ENCODE measurements around the gene VANGL2. TPM values are rescaled to one million over a fixed set of nuclear protein-coding genes. Genes with fewer than 3 reads are reported as not detected.

VANGL2 gene
- total and polyA plus RNA-seq, 4 donors, result 1.3 to 13.9 (median 2.2) TPM

DNA sequence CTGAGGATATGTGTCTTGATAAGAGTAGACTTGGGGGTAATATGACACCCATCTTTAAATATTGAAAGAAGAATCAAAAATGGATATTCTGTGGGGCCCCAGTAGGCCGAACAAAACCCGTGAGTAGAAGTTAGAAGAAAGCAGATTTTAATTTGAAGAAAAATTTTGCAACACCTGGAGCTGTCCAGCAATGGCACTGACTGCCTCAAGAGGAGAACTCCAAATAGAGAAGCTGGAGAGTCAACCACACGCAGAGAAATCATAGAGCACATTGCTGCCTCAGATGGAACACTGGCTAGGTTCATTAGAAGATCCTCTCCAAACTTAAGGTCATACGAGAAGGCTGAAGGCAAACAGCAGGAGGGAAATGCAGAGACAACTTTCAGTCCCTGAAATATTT, 26.7 kb upstream of the VANGL2 start:
- WGBS, 2 donors, result 67 to 78% methylated on average over 4 of the region's 4 CpGs
- Histone ChIP-seq H3K36me3 (ENCODE audit: control insufficient read depth in 4 of 4, insufficient read depth in 4 of 4, low read length in 4 of 4) (no peaks in the 10 kb centered on the region), H3K4me3 (no peak overlapping the region), H3K27me3 (ENCODE audit: control insufficient read depth in 3 of 3, insufficient read depth in 3 of 3, low read length in 2 of 3) (peaks cover 0 to 7% (median 0%) of the 10 kb centered on the region in 3 donors), H3K4me1 (ENCODE audit: control insufficient read depth in 5 of 5, insufficient read depth in 5 of 5, low read length in 5 of 5) (peaks cover 0 to 6% (median 0%) of the 10 kb centered on the region in 5 donors), H3K9me3 (ENCODE audit: control insufficient read depth in 4 of 4, insufficient read depth in 3 of 4, low read length in 3 of 4) (no peaks in the 10 kb centered on the region), H3K9ac (ENCODE audit: insufficient read depth in 1 of 2, low read length in 2 of 2) (no peak overlapping the region), H3K27ac (ENCODE audit: low read depth in 1 of 2, low read length in 1 of 2) (no peak overlapping the region)
- TF ChIP-seq, protein P1, sequence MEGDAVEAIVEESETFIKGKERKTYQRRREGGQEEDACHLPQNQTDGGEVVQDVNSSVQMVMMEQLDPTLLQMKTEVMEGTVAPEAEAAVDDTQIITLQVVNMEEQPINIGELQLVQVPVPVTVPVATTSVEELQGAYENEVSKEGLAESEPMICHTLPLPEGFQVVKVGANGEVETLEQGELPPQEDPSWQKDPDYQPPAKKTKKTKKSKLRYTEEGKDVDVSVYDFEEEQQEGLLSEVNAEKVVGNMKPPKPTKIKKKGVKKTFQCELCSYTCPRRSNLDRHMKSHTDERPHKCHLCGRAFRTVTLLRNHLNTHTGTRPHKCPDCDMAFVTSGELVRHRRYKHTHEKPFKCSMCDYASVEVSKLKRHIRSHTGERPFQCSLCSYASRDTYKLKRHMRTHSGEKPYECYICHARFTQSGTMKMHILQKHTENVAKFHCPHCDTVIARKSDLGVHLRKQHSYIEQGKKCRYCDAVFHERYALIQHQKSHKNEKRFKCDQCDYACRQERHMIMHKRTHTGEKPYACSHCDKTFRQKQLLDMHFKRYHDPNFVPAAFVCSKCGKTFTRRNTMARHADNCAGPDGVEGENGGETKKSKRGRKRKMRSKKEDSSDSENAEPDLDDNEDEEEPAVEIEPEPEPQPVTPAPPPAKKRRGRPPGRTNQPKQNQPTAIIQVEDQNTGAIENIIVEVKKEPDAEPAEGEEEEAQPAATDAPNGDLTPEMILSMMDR (IDR thresholded peaks at IDR 0.05; ENCODE audit: control extremely low read depth, extremely low read depth), result no peak
- ATAC-seq (ENCODE audit: insufficient read depth, low FRiP score) (no peak), DNase-seq (peak in 1 of 3 donors; percentile 15)

DNA sequence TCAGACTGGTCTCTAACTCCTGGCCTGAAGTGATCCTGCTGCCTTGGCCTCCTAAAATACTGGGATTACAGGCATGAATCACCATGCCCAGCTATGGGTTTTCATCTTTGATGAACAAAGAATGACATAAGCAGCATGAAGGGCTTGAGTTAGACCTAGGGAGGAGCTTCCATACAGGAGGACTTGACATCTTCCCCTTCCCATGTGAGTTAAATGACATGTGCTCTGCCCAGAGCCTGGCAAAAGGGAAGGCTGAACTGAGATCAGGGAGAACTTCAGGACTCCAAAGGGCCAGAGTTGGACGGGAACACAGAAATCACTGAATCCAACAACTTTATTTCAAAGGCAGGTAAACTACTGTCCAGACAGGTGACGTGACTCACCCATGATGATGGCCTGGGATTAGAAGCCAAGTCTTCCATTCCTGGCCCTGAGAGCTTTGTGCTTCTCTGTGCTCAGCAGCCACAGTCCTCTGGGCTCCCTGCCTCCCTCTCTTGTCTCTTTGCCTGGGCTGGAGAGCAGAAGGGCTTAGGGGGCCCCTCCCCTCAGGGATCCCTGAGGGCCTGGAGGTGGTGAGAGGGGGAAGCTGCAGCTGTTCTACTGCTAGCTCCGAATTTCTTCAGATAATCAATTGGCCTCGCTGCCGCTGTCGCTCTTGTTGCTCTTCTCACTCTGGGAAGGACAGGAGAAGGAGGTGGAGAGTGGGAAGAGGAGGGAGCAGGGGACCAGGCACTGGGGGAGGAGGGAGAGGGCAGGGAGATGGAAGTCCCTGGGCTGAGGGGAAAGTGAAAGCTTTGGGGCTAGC, 25.9 kb upstream of the VANGL2 start:
- WGBS, 2 donors, result 66 to 78% methylated on average over 6 of the region's 6 CpGs
- DNase-seq (peak in 2 of 3 donors; percentile 29 to 40), ATAC-seq (ENCODE audit: insufficient read depth, low FRiP score) (no peak)
- Histone ChIP-seq H3K27me3 (ENCODE audit: control insufficient read depth in 3 of 3, insufficient read depth in 3 of 3, low read length in 2 of 3) (peaks cover 0 to 7% (median 0%) of the 10 kb centered on the region in 3 donors), H3K9me3 (ENCODE audit: control insufficient read depth in 4 of 4, insufficient read depth in 3 of 4, low read length in 3 of 4) (no peaks in the 10 kb centered on the region), H3K9ac (ENCODE audit: insufficient read depth in 1 of 2, low read length in 2 of 2) (no peak overlapping the region), H3K4me3 (no peak overlapping the region), H3K4me1 (ENCODE audit: control insufficient read depth in 5 of 5, insufficient read depth in 5 of 5, low read length in 5 of 5) (peaks cover 0 to 6% (median 0%) of the 10 kb centered on the region in 5 donors), H3K36me3 (ENCODE audit: control insufficient read depth in 4 of 4, insufficient read depth in 4 of 4, low read length in 4 of 4) (no peaks in the 10 kb centered on the region), H3K27ac (ENCODE audit: low read depth in 1 of 2, low read length in 1 of 2) (no peak overlapping the region)
- TF ChIP-seq, protein P1 (IDR thresholded peaks at IDR 0.05; ENCODE audit: control extremely low read depth, extremely low read depth), result no peak

DNA sequence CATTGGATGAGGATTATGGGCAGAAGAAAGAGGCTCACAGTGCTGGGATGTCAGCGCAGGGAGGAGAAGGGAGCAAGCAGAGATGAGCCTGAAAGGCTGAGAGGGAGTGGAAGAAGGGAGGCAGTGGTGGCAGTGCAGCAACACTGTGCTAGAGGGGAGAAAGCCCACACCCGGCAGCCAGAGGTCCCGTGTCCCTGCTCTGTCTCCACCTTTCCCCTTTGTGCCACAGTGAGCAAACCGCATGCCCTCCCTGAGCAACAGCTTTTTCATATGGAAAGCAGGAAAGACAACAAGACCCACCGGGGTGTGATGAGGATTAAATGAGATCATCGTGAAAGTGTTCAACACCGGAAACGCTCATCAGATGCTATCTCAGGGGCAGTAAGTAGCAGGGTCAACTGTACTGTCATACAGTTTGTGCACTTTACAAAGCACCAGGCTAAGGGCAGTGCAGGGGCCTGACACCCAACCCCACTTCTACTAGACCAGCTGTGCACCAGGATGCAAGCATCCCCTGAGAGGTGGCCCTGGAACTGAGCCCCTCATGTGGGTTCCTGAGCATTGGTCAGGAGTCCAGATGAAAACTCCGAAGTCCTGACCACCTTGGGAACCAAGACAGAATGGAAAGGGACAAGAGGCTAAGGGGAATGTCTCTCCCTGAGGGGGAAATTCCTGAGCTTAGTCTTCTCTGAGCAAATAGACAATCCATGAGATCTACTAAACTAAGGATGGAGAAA, 24.4 kb upstream of the VANGL2 start:
- DNase-seq (peak in 2 of 3 donors; percentile 10 to 32), ATAC-seq (ENCODE audit: insufficient read depth, low FRiP score) (no peak)
- no peak overlapping the region for H3K9ac ChIP-seq (ENCODE audit: insufficient read depth in 1 of 2, low read length in 2 of 2)
- no peaks in the 10 kb centered on the region for H3K9me3 ChIP-seq (ENCODE audit: control insufficient read depth in 4 of 4, insufficient read depth in 3 of 4, low read length in 3 of 4)
- no peaks in the 10 kb centered on the region for H3K36me3 ChIP-seq (ENCODE audit: control insufficient read depth in 4 of 4, insufficient read depth in 4 of 4, low read length in 4 of 4)
- TF ChIP-seq, protein P1 (IDR thresholded peaks at IDR 0.05; ENCODE audit: control extremely low read depth, extremely low read depth), result no peak
- 17 to 20% methylated on average over 9 of the region's 9 CpGs for WGBS, 2 donors
- H3K27ac ChIP-seq (ENCODE audit: low read depth in 1 of 2, low read length in 1 of 2), result no peak overlapping the region
- peaks cover 0 to under 1% (median 0%) of the 10 kb centered on the region in 3 donors for H3K27me3 ChIP-seq (ENCODE audit: control insufficient read depth in 3 of 3, insufficient read depth in 3 of 3, low read length in 2 of 3)
- peaks cover 0 to 6% (median 0%) of the 10 kb centered on the region in 5 donors for H3K4me1 ChIP-seq (ENCODE audit: control insufficient read depth in 5 of 5, insufficient read depth in 5 of 5, low read length in 5 of 5)
- H3K4me3 ChIP-seq, result no peak overlapping the region
